PC-3 (cell line): ENCODE results near the gene ATG4D. TPM values are rescaled to one million over a fixed set of nuclear protein-coding genes. Genes with fewer than 3 reads are reported as not detected.

Experiments used
- ATAC-seq: fragments of 200-7000 bp; cut with Tn5 transposase; 2 replicates; pipeline ENCODE4 v1.9.1; 2020; ENCODE audit warnings: mild to moderate bottlenecking, moderate library complexity
- BruUV-seq: library from RNA; stranded (reverse); fragments of 400-500 nt; replicated peaks from 2 replicates; lab custom pipeline; 2021; lab: Mats Ljungman, UMichigan
- CTCF ChIA-PET: fragments of 300-600 bp; sonication (Branson Sonifier 250); formaldehyde crosslinking; loops from one replicate; lab custom pipeline; 2022; ENCODE audit warnings: antibody characterized with exemption; lab: Charles Lee
- POLR2A ChIA-PET: fragments of 300-600 bp; sonication (Branson Sonifier 250); formaldehyde crosslinking; loops from one replicate; lab custom pipeline; 2022; ENCODE audit warnings: antibody characterized with exemption; ENCODE audit not compliant: unreplicated experiment; lab: Charles Lee
- DNase-seq: peaks from one replicate; pipeline ENCODE4 v3.0.0-alpha.2; 2015
- H2AFZ ChIP-seq: fragments of 300-600 bp; sonication (generic); 2 replicates; pipeline ENCODE4 v1.6.0; 2016; ENCODE audit warnings: antibody characterized with exemption, low read length
- H3F3A ChIP-seq: fragments of 300-600 bp; sonication (generic); one replicate; pipeline ENCODE4 v1.6.0; 2017; ENCODE audit warnings: antibody characterized with exemption, low read length, control low read depth, mild to moderate bottlenecking; ENCODE audit not compliant: unreplicated experiment
- H3K27ac ChIP-seq: fragments of 300-600 bp; sonication (generic); 2 replicates; pipeline ENCODE4 v1.5.1; 2016; ENCODE audit warnings: mild to moderate bottlenecking, low read length
- H3K27me3 ChIP-seq: fragments of 300-600 bp; sonication (generic); 2 replicates; pipeline ENCODE4 v1.6.1; 2016; ENCODE audit warnings: low read length, mixed read lengths
- H3K36me3 ChIP-seq: fragments of 300-600 bp; sonication (generic); 2 replicates; pipeline ENCODE4 v1.6.1; 2016; ENCODE audit warnings: low read depth, mixed run types, low read length, mixed read lengths
- H3K4me1 ChIP-seq: fragments of 300-600 bp; sonication (generic); 2 replicates; pipeline ENCODE4 v1.5.1; 2016; ENCODE audit warnings: low read length; ENCODE audit not compliant: insufficient read depth
- H3K4me2 ChIP-seq: fragments of 300-600 bp; sonication (generic); 2 replicates; pipeline ENCODE4 v1.6.0; 2016; ENCODE audit warnings: low read length
- H3K4me3 ChIP-seq: fragments of 300-600 bp; sonication (generic); 2 replicates; pipeline ENCODE4 v1.5.1; 2016; ENCODE audit warnings: mild to moderate bottlenecking, low read length, mixed read lengths
- H3K79me2 ChIP-seq: fragments of 300-600 bp; sonication (generic); 2 replicates; pipeline ENCODE4 v1.6.1; 2017; ENCODE audit warnings: low read length, mixed read lengths
- H3K9ac ChIP-seq: fragments of 300-600 bp; sonication (generic); 2 replicates; pipeline ENCODE4 v1.6.0; 2016; ENCODE audit warnings: mild to moderate bottlenecking, low read length
- H3K9me2 ChIP-seq: fragments of 300-600 bp; sonication (generic); replicated peaks from 2 replicates; pipeline ENCODE4 v1.6.1; 2016; ENCODE audit warnings: mixed run types, low read length, mixed read lengths
- H3K9me3 ChIP-seq: fragments of 300-600 bp; sonication (generic); 2 replicates; pipeline ENCODE4 v1.6.1; 2016; ENCODE audit warnings: low read length, mixed read lengths
- H4K20me1 ChIP-seq: fragments of 300-600 bp; sonication (generic); 2 replicates; pipeline ENCODE4 v1.6.1; 2016; ENCODE audit warnings: low read length, mixed read lengths
- EZH2 ChIP-seq: fragments of 300-600 bp; sonication (generic); IDR thresholded peaks from one replicate; pipeline ENCODE4 v1.6.1; 2017; ENCODE audit warnings: antibody characterized with exemption, mild to moderate bottlenecking, low read length; ENCODE audit not compliant: unreplicated experiment
- EZH2phosphoT487 ChIP-seq: fragments of 300-600 bp; sonication (generic); IDR thresholded peaks from 2 replicates; pipeline ENCODE4 v1.6.1; 2018; ENCODE audit warnings: mild to moderate bottlenecking, antibody characterized with exemption, low read length, borderline replicate concordance
- intact Hi-C: fragments of 100-400 bp; cut with micrococcal nuclease; formaldehyde crosslinking; loops from 2 replicates; pipeline ENCODE4 v1.9.0; 2023
- total RNA-seq: library from RNA; depleted of rRNA; stranded (reverse); fragments of >200 nt; gene quantifications from 2 replicates; pipeline ENCODE4 v1.2.3, GENCODE V29; 2014
- TF ChIP-seq, protein P1 (sequence below): fragments of 300-600 bp; sonication (generic); conservative IDR thresholded peaks from 2 replicates; pipeline ENCODE4 v1.5.1; 2017; ENCODE audit warnings: antibody characterized with exemption, low read depth, mild to moderate bottlenecking, low read length

Gene ATG4D
- total RNA-seq, 1 experiment from 2014 or later, result 65.9 TPM

DNA sequence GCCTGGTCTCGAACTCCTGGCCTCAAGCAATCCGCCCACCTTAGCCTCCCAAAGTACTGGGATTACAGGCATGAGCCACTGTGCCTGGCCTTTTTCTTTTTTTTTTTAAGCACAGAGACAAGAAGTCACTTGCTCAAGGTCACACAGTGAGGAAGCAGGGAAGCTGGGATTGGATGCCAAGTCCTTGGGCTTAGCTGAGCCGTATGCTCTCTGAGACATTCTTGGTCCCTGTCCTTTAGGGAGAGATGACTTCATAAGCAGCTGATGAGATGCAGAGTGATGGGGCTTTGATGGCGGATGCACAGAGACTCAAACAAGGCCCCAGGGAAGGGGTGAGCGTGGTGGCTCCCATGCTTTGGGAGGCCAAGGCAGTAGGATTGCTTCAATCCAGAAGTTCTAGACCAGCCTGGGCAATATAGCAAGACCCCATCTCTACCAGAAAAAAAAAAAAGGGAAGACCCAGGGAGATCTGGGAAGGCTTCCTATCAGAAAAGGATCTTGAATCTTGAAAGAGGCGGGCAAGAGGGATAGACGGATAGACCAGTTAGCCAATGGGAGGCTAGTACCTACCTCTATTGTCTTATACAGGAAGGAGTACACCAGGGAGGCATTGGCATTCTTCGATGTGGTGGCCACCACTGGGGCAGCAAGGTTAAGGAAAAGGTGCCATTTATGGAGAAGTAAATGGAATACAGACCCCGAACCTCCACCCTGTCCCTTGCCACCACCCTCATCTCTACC, 39.5 kb downstream of the ATG4D start:
- Histone ChIP-seq H3K4me3 (no peak overlapping the region), H3K27me3 (peaks cover 16% of the 10 kb centered on the region; the same call in 1 of the 2 replicates), H3K9ac (no peak overlapping the region), H3F3A (no peaks in the 10 kb centered on the region), H3K4me1 (no peaks in the 10 kb centered on the region), H2AFZ (no peak overlapping the region), H3K27ac (no peak overlapping the region), H3K9me2 (no peaks in the 10 kb centered on the region), H3K79me2 (no peaks in the 10 kb centered on the region), H3K4me2 (no peak overlapping the region), H3K9me3 (no peaks in the 10 kb centered on the region), H3K36me3 (no peaks in the 10 kb centered on the region; the same call in 1 of the 2 replicates), H4K20me1 (no peaks in the 10 kb centered on the region)
- POLR2A ChIA-PET, result no interaction called here
- ATAC-seq, result no peak
- intact Hi-C loops, result no loop called here
- BruUV-seq, result no TSS peak
- DNase-seq, result no peak
- CTCF ChIA-PET, result interaction anchor here (0.6 to 3.8 kb wide), 3 partner anchors 34 to 103 kb away, joined by 4 to 90 read pairs (median 4); no protein-coding TSS in a partner anchor
- TF ChIP-seq EZH2 (no peak), EZH2phosphoT487 (no peak)
- TF ChIP-seq, protein P1, sequence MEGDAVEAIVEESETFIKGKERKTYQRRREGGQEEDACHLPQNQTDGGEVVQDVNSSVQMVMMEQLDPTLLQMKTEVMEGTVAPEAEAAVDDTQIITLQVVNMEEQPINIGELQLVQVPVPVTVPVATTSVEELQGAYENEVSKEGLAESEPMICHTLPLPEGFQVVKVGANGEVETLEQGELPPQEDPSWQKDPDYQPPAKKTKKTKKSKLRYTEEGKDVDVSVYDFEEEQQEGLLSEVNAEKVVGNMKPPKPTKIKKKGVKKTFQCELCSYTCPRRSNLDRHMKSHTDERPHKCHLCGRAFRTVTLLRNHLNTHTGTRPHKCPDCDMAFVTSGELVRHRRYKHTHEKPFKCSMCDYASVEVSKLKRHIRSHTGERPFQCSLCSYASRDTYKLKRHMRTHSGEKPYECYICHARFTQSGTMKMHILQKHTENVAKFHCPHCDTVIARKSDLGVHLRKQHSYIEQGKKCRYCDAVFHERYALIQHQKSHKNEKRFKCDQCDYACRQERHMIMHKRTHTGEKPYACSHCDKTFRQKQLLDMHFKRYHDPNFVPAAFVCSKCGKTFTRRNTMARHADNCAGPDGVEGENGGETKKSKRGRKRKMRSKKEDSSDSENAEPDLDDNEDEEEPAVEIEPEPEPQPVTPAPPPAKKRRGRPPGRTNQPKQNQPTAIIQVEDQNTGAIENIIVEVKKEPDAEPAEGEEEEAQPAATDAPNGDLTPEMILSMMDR, result no peak

DNA sequence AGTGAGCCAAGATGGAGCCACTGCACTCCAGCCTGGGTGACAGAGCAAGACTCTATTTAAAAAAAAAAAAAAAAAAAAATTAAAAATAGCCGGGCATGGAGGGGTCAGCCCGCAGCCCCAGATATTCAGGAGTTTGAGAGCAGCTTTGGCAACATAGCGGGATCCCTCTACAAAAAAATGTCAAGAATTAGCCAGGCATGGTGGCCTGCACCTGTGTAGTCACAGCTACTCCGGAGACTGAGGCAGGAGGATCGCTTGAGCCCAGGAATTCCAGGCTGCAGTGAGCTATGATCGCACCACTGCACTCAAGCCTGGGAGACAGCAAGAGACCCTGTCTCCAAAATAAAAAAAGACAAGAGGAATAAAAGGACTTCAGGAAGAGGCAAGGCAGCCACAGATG, 42.7 kb downstream of the ATG4D start:
- no TSS peak for BruUV-seq
- peak overlapping the region; percentile 76; the same call in 1 of the 2 replicates for H2AFZ ChIP-seq
- H3K9ac ChIP-seq, result peak overlapping the region; percentile 72; the same call in 1 of the 2 replicates

More for the DNA sequence above, 42.7 kb downstream of the ATG4D start:
- H3K36me3 ChIP-seq, result no peaks in the 10 kb centered on the region
- H3K4me3 ChIP-seq, result peak overlapping the region; percentile 82
- H3K27me3 ChIP-seq, result peaks cover 16% of the 10 kb centered on the region; the same call in 1 of the 2 replicates
- H3K79me2 ChIP-seq, result no peaks in the 10 kb centered on the region
- ChIA-PET CTCF (no interaction called here), POLR2A (no interaction called here)
- H3K9me3 ChIP-seq, result no peaks in the 10 kb centered on the region
- ATAC-seq (no peak), DNase-seq (no peak)
- TF ChIP-seq, protein P1, result no peak
- TF ChIP-seq EZH2, result no peak
- no peak for TF ChIP-seq EZH2phosphoT487
- H3K9me2 ChIP-seq, result no peaks in the 10 kb centered on the region
- no peaks in the 10 kb centered on the region for H3K4me1 ChIP-seq
- no peaks in the 10 kb centered on the region for H4K20me1 ChIP-seq
- intact Hi-C loops, result no loop called here
- no peaks in the 10 kb centered on the region for H3F3A ChIP-seq
- H3K4me2 ChIP-seq, result peak overlapping the region; percentile 76
- H3K27ac ChIP-seq, result no peak overlapping the region
